ENCODE results near the gene C22orf39.
"Not testable (repeated sequence)": the region's sequence is repeated elsewhere in the genome, so short reads cannot be mapped to it uniquely, and the experiment has no call there.

Gene C22orf39

DNA sequence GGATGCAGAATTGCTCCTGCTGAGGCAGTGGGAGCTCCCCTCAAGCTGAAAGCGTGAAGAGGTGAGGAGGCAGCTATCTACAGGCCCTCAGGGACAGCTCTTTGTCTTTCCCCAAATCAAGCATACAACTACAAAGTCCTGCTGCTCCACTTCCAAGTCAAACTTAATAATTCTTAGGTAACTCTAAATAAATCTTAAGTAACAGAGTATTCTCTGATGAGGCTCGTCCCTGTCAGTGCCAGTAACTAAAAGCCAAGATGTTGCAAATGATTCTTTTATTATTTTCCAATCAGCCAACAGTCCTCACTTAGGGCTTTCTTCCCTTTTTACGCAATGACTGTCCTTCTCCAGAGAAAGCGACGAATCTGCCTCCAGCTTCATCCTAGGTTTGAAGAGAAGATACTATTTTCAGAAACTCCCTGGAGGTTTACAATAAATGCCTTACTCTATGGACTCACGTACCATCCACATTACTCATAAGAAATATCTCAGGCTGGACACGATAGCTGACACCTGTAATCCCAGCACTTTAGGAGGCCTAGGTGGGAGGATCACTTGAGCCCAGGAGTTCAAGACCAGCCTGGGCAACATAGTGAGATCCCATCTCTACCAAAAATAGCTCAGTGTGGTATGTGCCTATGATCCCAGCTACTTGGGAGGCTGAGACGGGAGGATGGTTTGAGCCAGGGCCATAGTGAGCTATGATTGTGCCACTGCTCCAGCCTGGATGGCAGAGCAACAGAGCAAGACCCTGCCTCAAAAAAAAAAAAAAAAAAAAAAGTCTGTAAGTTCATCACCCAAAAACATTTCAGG lies 3.1 kb upstream of the C22orf39 start:
- DNase-seq = no peak

DNA sequence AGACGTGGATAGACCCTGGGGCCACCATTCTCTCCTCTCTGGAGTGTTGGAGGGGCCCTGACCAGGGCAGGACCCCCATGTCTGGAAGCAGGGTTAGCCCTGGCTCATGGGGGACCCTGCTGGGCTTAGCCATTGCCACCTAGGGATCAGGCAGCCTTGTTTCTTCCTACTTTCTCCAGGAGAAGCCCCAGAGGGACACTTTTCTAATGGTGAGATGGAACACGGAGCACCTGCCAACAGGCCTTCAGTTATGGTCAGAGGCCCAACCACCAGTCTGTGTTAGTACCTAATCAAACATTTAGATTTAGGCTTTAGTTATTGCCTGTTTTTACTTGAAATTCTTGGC lies 1.9 kb upstream of the C22orf39 start:
- no peak for DNase-seq

DNA sequence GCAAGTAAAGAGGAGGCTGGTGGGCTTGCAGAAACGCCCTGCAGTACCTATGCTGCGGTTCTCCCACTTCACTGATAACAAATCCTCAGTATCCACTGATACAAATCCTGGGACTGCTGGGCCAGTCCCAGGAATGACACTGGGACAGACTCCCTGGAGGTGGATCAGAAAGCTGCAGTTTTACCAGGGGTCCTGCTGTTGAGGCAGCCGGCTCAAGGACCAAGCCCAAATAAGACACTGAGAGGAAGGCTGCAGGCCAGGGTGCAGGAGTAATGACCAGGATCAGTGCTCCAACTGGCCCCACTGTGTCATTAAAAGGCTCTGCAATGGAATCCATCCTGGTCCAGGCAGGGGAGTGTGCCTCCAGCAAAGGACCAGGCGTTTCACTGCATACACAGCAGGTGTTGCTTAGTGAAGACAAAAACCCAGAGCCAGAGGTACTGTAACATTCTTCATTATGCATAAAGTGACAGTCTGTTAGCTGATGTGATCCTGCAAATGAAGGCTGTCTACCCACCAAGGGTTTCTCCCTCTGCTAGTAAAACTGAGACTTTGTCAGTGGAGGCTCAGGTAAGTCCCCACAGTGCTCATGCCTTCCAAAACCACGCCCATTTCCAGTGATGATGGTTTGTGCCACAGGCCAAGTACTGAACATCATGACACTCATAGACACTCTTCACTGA lies 1.4 kb upstream of the C22orf39 start:
- no peak for DNase-seq

GRCh38 chr22:19448076-19448607 lies 631 bp upstream of the C22orf39 start:
- no peak for DNase-seq

GRCh38 chr22:19446603-19447329 lies 745 bp downstream of the C22orf39 start:
- no peak for DNase-seq

GRCh38 chr22:19445279-19445982 lies 2.1 kb downstream of the C22orf39 start:
- not testable (repeated sequence) for DNase-seq

DNA sequence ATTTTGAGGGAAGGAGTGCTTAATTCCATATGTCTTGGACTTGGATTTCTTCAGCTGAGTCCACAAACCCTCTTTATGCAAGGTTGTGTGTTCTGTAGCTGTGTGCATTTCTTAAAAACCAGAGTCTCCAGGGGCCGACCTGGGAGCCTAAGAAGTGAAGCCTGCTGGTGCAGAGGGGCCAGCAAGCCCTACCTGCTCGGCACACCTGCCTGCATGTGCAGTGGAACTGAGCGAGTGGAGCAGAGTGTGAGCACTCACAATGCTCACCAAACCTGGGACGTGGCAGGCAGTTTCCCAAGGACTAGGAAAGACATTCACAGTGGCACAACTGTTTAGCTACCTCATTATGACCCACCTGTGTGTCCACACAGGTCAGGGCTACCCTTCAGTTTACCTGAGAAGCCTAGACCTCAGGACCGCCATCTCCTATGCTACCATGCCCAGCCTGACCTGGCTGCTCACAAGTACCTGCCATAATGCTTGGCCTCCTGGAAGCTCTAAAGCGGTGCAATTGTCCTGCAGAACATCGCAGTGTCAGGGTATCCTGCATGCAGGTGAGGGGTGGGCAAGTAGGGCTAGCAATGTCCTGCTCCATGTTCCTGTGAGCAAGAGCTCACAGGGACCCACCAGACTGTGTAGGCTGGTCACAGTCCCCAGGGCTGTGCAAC lies 3.8 kb downstream of the C22orf39 start:
- DNase-seq = no peak

GRCh38 chr22:19442166-19442565 lies 5.3 kb downstream of the C22orf39 start:
- no peak for DNase-seq

DNA sequence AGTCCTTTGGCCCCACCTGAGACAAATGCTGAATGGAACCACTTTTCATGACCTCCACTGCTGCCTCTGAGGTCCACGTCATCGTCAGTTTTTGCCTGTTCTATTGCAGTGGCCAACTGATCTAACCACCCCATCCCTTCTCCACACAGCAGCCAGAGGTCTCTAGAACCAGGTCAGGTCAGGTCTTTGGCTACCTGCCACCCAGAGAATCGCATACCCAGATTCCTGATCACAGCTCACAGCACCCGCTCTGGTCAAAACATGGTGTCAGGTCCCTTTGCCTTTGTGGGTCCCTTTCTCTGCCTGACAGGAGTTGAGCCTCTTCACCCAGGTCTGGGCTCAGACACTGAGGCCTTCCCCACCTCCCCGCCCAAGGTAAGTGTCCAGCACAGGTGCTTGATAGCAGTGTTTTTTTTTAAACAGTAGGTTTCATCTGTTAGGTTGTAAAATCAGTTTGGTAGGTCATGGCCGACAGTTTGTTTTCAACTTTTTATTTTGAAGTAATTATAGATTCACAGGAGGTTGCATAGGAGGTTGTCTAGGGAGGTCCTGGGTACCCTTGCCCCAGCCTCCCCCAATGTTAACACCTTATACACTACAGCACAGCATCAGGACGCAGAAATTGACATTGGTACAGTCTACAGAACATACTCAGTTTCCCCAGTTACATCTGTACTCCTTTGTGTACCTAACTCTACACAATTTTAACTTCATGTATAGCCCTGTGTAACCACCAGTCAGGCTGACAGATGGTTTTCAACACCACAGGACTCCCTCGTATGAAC lies 6.9 kb downstream of the C22orf39 start:
- no peak for DNase-seq

DNA sequence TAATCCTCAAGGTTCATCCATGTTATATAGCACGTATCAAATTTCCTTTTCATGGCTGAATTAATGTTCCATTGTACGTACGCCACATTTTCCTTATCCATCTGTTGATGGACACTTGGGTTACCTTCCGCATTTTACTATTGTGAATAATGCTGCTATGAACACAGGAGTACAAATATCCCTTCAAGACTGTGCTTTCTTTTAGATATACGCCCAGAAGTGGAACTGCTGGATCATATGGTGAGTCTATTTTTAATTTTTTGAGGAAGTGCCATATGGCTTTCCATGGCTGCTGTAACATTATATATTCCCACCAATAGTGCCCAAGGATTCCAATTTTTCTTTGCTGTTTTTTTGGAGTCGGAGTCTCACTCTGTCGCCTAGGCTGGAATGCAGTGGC lies 9.2 kb downstream of the C22orf39 start:
- DNase-seq = no peak

DNA sequence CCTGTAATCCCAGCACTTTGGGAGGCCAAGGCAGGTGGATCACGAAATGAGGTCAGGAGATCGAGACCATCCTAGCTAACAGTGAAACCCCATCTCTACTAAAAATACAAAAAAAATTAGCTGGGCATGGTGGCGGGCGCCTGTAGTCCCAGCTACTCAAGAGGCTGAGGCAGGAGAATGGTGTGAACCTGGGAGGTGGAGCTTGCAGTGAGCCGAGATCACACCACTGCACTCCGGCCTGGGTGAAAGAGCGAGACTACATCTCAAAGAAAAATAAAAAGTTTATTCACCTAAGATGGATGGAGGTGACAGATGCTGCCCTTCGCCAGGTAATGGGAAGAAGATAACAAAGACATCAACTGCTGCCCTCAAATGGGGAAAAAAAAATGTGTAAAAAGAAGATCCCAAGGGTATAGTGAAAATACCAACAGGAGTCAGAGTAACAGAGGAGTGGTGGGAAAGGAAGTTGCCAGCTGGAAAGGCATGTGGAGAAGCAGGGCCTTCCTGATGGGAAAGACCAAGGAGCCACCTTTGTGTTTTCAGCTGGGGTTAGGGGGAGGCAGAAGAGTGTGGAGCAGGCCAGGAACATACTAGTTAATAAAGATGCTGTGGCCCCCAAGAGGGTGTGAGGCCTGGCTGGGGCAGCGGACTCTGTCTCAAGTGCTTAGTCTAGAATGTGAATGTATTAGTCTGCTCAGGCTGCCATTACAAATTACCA lies 10.9 kb downstream of the C22orf39 start:
- DNase-seq = not testable (repeated sequence)

DNA sequence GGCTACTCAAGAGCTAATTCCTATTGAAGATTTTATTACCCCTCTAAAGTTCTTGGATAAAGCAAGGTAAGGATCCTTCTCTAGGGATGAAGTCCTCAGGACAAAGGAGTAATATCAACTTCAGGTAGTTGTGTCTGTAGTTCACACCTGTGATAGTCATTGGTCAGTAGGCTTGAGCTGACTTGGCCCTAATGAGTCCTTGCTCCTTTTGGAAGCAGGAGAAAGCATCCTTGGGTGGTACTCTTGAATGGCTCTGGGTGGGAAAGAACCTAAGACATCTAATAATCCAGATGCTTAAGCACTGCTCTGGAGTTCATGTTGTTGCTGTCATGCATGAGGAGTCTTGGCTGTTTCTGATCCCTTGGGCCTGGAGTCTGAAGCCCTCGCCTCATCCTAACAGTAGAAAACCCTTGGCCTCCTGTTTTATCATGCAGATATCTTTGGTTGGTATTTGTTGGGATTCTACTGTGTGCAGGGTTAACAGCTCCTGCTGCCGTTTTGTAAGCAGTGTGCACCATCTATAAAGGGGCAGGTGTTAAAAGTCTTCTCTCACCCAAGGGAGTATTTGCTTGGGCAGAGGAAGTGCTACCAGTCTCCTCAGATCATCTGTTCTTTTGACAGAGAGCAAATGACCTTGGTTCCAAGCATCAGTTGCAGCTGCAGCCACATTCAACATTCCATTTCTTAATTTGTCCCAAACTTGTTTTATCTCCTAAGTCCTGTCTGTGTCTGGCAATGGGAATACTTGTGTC lies 12.5 kb downstream of the C22orf39 start:
- no peak for DNase-seq

DNA sequence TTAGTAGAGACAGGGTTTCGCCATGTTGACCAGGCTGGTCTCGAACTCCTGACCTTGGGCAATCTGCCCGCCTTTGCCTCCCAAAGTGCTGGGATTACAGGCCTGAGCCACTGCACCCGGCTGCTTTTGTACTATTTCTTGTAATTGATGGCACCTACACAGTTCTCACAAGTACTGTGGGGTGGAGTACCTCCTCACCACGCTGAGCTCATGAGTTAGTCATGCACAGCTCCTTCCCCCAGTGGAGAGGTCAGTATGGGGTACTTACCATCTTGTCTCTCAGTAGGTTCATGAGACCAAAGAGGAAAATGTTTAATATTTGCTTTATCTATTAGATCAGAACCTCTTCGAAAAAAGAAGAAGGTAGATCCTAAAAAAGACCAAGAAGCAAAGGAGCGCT lies 13.1 kb downstream of the C22orf39 start:
- no peak for DNase-seq

- DNase-seq = peak; percentile 76
Observed at GRCh38 chr22:19432133-19432851, 15.2 kb downstream of the C22orf39 start, which contains the start of gene MRPL40. Gene MRPL40 (plus strand): TSS chr22:19432545. CDS start chr22:19432555, 10 bp downstream.

DNA sequence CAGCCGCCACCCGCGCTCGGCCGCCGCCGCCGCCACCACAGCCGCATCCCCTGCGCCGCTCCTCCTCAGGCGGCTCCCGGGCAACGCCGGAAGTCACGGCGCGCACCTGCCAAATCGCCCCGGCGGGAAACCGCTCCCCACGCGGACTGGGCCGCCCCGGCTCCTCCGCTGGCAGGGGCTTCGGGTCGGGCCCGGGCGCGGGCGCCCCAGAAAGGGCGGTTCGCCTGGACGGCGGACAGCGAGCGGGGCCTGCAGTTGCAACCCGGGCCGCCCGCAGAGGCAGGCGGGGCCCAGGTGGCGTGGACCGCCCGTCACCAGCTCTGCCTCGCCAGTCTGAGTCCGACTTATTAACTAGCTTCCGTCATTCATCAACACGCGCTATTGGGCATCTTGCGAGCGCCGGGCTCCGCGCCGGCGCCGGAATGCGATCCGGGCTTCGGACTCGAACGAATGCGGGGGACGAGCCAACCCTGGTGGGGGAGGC lies 15.8 kb downstream of the C22orf39 start, which contains the start of gene HIRA:
HIRA (minus strand) TSS at position 85 of the 484 bp plus-strand sequence. CDS start 257 bp downstream, outside the sequence.
- peak; percentile 81 for DNase-seq

DNA sequence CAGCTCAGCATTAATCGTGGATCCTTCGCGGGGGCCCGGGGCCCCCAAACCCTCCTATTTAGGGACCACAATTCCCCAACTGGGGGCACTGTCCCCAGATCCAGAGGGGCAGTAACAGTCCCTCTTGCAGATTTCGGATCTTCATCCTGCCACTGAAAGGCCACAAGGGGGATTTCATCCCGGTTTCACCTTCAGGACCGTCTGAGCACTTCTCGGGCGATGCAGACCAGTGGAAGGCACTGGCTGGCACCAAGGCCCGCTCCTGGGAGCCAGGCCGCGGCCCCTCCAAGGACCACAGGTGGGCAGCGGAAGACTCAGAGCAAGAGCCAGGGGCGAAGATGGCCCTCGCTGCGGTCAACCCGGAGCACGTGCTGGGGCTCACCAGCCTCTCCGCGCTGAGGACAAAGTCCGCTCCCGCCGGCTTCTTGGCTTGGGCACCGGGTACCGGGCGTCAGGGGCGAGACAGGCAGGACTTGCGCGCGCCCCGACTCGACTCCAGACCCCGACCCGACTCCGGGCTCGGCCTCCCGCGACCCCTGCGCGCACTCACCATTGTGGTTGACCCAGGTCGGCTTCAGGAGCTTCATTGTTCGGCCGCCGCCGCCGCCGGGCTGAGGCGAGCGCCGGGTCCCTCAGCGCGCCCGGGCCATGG lies 16.5 kb downstream of the C22orf39 start:
- no peak for DNase-seq

- peak; percentile 15 for DNase-seq
Observed at GRCh38 chr22:19429950-19430889, 17.3 kb downstream of the C22orf39 start.
